BLaER1 treated with 17β-estradiol and CSF1 and Interleukin-3, amounts not matched to agents 10 nM and 100 nM (cell line): ENCODE measurements around the gene GRP.

Source experiments
- H3K27ac ChIP-seq, 11 experiments: shearing (Covaris generic); formaldehyde crosslinking; 2 replicates each; pipeline ENCODE4 v1.8.1; 2022
- H3K27me3 ChIP-seq, 11 experiments: shearing (Covaris generic); formaldehyde crosslinking; 2 replicates each; pipeline ENCODE4 v1.8.1; 2022
- H3K36me3 ChIP-seq, 11 experiments: shearing (Covaris generic); formaldehyde crosslinking; 2 replicates each; pipeline ENCODE4 v1.8.1; 2022
- H3K4me1 ChIP-seq, 10 experiments: shearing (Covaris generic); formaldehyde crosslinking; 2 replicates each; pipeline ENCODE4 v1.8.1; 2022
- H3K4me2 ChIP-seq, 11 experiments: shearing (Covaris generic); formaldehyde crosslinking; 2 replicates each; pipeline ENCODE4 v1.8.1; 2022
- H3K4me3 ChIP-seq, 10 experiments: shearing (Covaris generic); formaldehyde crosslinking; 2 replicates each; pipeline ENCODE4 v1.8.1; 2022
- H3K9ac ChIP-seq, 11 experiments: shearing (Covaris generic); formaldehyde crosslinking; 2 replicates each; pipeline ENCODE4 v1.8.1; 2022
- H3K9me3 ChIP-seq, 11 experiments: shearing (Covaris generic); formaldehyde crosslinking; replicated peaks in 1 of 11; 2 replicates each; pipeline ENCODE4 v1.8.1; 2022
- H4K20me1 ChIP-seq, 11 experiments: shearing (Covaris generic); formaldehyde crosslinking; 2 replicates each; pipeline ENCODE4 v1.8.1; 2022
- Cebpa-rat ChIP-seq, 11 experiments: shearing (Covaris generic); IDR thresholded peaks; 2 replicates each; pipeline ENCODE4 v1.8.1; 2022

GRP gene

GRCh38 chr18:59219672-59220163, at the start of gene GRP:
Gene GRP (plus strand): TSS chr18:59220158. CDS start chr18:59220266, 108 bp downstream.
- Histone ChIP-seq H3K27me3 (peaks cover 0 to 6% (median 0%) of the 10 kb centered on the region in 11 experiments; a peak in 1 of 22 replicates), H3K4me2 (no peak within 1 kb of the TSS), H3K27ac (no peak within 1 kb of the TSS), H3K9ac (no peak within 1 kb of the TSS), H3K4me3 (no peak within 1 kb of the TSS), H4K20me1 (no peaks in the 10 kb centered on the region), H3K4me1 (peaks cover 0 to 11% (median 0%) of the 10 kb centered on the region in 10 experiments; a peak in 5 of 20 replicates), H3K9me3 (peaks cover 10 to 17% (median 13%) of the 10 kb centered on the region in 11 experiments; a peak in 18 of 22 replicates), H3K36me3 (no peaks in the 10 kb centered on the region)
- no peak for TF ChIP-seq Cebpa-rat (IDR thresholded peaks at IDR 0.05)

GRCh38 chr18:59172664-59173249, 47.2 kb upstream of the GRP start:
- Histone ChIP-seq H3K9ac (no peak overlapping the region), H4K20me1 (no peaks in the 10 kb centered on the region), H3K4me1 (no peaks in the 10 kb centered on the region), H3K27ac (no peak overlapping the region), H3K36me3 (no peaks in the 10 kb centered on the region), H3K9me3 (peaks cover 24 to 42% (median 29%) of the 10 kb centered on the region in 11 experiments), H3K27me3 (no peaks in the 10 kb centered on the region), H3K4me2 (no peak overlapping the region), H3K4me3 (no peak overlapping the region)
- TF ChIP-seq Cebpa-rat (IDR thresholded peaks at IDR 0.05): no peak

GRCh38 chr18:59177485-59177884, 42.5 kb upstream of the GRP start:
- no peaks in the 10 kb centered on the region for H3K4me1 ChIP-seq
- no peak overlapping the region for H3K4me2 ChIP-seq
- H3K9me3 ChIP-seq: peaks cover 13 to 23% (median 15%) of the 10 kb centered on the region in 11 experiments
- no peak overlapping the region for H3K4me3 ChIP-seq
- no peaks in the 10 kb centered on the region for H3K27me3 ChIP-seq
- TF ChIP-seq Cebpa-rat (IDR thresholded peaks at IDR 0.05): no peak
- H3K9ac ChIP-seq: no peak overlapping the region
- H3K27ac ChIP-seq: no peak overlapping the region
- no peaks in the 10 kb centered on the region for H3K36me3 ChIP-seq
- no peaks in the 10 kb centered on the region for H4K20me1 ChIP-seq

GRCh38 chr18:59180150-59180845, 39.7 kb upstream of the GRP start:
- H3K36me3 ChIP-seq: no peaks in the 10 kb centered on the region
- no peaks in the 10 kb centered on the region for H3K9me3 ChIP-seq
- no peak overlapping the region for H3K27ac ChIP-seq
- no peak overlapping the region for H3K9ac ChIP-seq
- H4K20me1 ChIP-seq: no peaks in the 10 kb centered on the region
- H3K4me1 ChIP-seq: no peaks in the 10 kb centered on the region
- no peak for TF ChIP-seq Cebpa-rat (IDR thresholded peaks at IDR 0.05)
- H3K4me2 ChIP-seq: no peak overlapping the region
- no peak overlapping the region for H3K4me3 ChIP-seq
- no peaks in the 10 kb centered on the region for H3K27me3 ChIP-seq

GRCh38 chr18:59182673-59183072, 37.3 kb upstream of the GRP start:
- H3K27me3 ChIP-seq: no peaks in the 10 kb centered on the region
- H3K4me1 ChIP-seq: no peaks in the 10 kb centered on the region
- H3K4me3 ChIP-seq: no peak overlapping the region
- TF ChIP-seq Cebpa-rat (IDR thresholded peaks at IDR 0.05): no peak
- no peaks in the 10 kb centered on the region for H4K20me1 ChIP-seq
- no peaks in the 10 kb centered on the region for H3K9me3 ChIP-seq
- no peak overlapping the region for H3K27ac ChIP-seq
- no peaks in the 10 kb centered on the region for H3K36me3 ChIP-seq
- H3K9ac ChIP-seq: no peak overlapping the region
- H3K4me2 ChIP-seq: no peak overlapping the region

GRCh38 chr18:59189008-59189407, 30.9 kb upstream of the GRP start:
- H3K4me1 ChIP-seq: no peaks in the 10 kb centered on the region
- H3K4me3 ChIP-seq: no peak overlapping the region
- H3K9ac ChIP-seq: no peak overlapping the region
- peaks cover 0 to 6% (median 0%) of the 10 kb centered on the region in 11 experiments; a peak in 3 of 22 replicates for H3K9me3 ChIP-seq
- H4K20me1 ChIP-seq: no peaks in the 10 kb centered on the region
- no peaks in the 10 kb centered on the region for H3K36me3 ChIP-seq
- H3K27ac ChIP-seq: no peak overlapping the region
- H3K27me3 ChIP-seq: no peaks in the 10 kb centered on the region
- TF ChIP-seq Cebpa-rat (IDR thresholded peaks at IDR 0.05): no peak
- no peak overlapping the region for H3K4me2 ChIP-seq

- Histone ChIP-seq H3K36me3 (no peaks in the 10 kb centered on the region), H4K20me1 (no peaks in the 10 kb centered on the region), H3K4me1 (no peaks in the 10 kb centered on the region), H3K27me3 (no peaks in the 10 kb centered on the region), H3K27ac (no peak overlapping the region), H3K4me3 (no peak overlapping the region), H3K9me3 (peaks cover 0 to 6% (median 0%) of the 10 kb centered on the region in 11 experiments; a peak in 3 of 22 replicates), H3K4me2 (no peak overlapping the region), H3K9ac (no peak overlapping the region)
- no peak for TF ChIP-seq Cebpa-rat (IDR thresholded peaks at IDR 0.05)
Measured at GRCh38 chr18:59189746-59190145, 30.2 kb upstream of the GRP start.

GRCh38 chr18:59196161-59196725, 23.7 kb upstream of the GRP start:
- Histone ChIP-seq H3K4me2 (no peak overlapping the region), H3K36me3 (no peaks in the 10 kb centered on the region), H3K9ac (no peak overlapping the region), H3K27ac (no peak overlapping the region), H4K20me1 (no peaks in the 10 kb centered on the region), H3K27me3 (no peaks in the 10 kb centered on the region), H3K4me1 (no peaks in the 10 kb centered on the region; a peak in 1 of 20 replicates), H3K9me3 (no peaks in the 10 kb centered on the region), H3K4me3 (no peak overlapping the region)
- no peak for TF ChIP-seq Cebpa-rat (IDR thresholded peaks at IDR 0.05)

GRCh38 chr18:59197636-59198035, 22.3 kb upstream of the GRP start:
- H3K27me3 ChIP-seq: no peaks in the 10 kb centered on the region
- H3K9ac ChIP-seq: no peak overlapping the region
- no peaks in the 10 kb centered on the region for H3K9me3 ChIP-seq
- no peak overlapping the region for H3K4me2 ChIP-seq
- TF ChIP-seq Cebpa-rat (IDR thresholded peaks at IDR 0.05): no peak
- no peak overlapping the region for H3K27ac ChIP-seq
- H4K20me1 ChIP-seq: no peaks in the 10 kb centered on the region
- no peaks in the 10 kb centered on the region for H3K36me3 ChIP-seq
- H3K4me1 ChIP-seq: no peaks in the 10 kb centered on the region; a peak in 1 of 20 replicates
- H3K4me3 ChIP-seq: no peak overlapping the region
